ENCODE results near the gene PPP1R9A. TPM values are rescaled to one million over a fixed set of nuclear protein-coding genes. Genes with fewer than 3 reads are reported as not detected.

The PPP1R9A gene
- total RNA-seq, 4 donors from 2014 or later = 21.0 to 48.4 (median 31.6) TPM

GRCh38 chr7:95126053-95126709, 218.8 kb downstream of the PPP1R9A start:
- Histone ChIP-seq H3K36me3 (no peaks in the 10 kb centered on the region), H3K4me3 (no peak overlapping the region), H3K27me3 (no peaks in the 10 kb centered on the region), H3K27ac (no peak overlapping the region), H3K9me3 (no peaks in the 10 kb centered on the region), H3K4me1 (no peaks in the 10 kb centered on the region)
- no peak for TF ChIP-seq EP300 (IDR thresholded peaks at IDR 0.05)
- TF ChIP-seq CTCF (IDR thresholded peaks at IDR 0.05) = no peak
- ATAC-seq = no peak
- WGBS, 2 donors (ENCODE audit: low coverage in 1 of 2) = 56 to 81% methylated on average over 2 of the region's 2 CpGs

GRCh38 chr7:95132500-95132899, 225.1 kb downstream of the PPP1R9A start:
- 86 to 94% methylated on average over 5 to 6 of the region's 11 CpGs for WGBS, 2 donors (ENCODE audit: low coverage in 1 of 2)
- no peaks in the 10 kb centered on the region for H3K9me3 ChIP-seq
- no peak overlapping the region for H3K4me3 ChIP-seq
- H3K4me1 ChIP-seq = no peaks in the 10 kb centered on the region
- H3K27ac ChIP-seq = no peak overlapping the region
- no peaks in the 10 kb centered on the region for H3K27me3 ChIP-seq
- no peak for ATAC-seq
- TF ChIP-seq POLR2A (IDR thresholded peaks at IDR 0.05) (no peak), POLR2AphosphoS5 (IDR thresholded peaks at IDR 0.05) (no peak), CTCF (IDR thresholded peaks at IDR 0.05) (no peak), EP300 (IDR thresholded peaks at IDR 0.05) (no peak)
- H3K36me3 ChIP-seq = no peaks in the 10 kb centered on the region

GRCh38 chr7:95139922-95140321, 232.5 kb downstream of the PPP1R9A start:
- H3K9me3 ChIP-seq = no peaks in the 10 kb centered on the region
- TF ChIP-seq POLR2A (IDR thresholded peaks at IDR 0.05) = no peak
- TF ChIP-seq POLR2AphosphoS5 (IDR thresholded peaks at IDR 0.05) = no peak
- TF ChIP-seq CTCF (IDR thresholded peaks at IDR 0.05) = no peak
- no peak for TF ChIP-seq EP300 (IDR thresholded peaks at IDR 0.05)
- no peak overlapping the region for H3K4me3 ChIP-seq
- H3K27ac ChIP-seq = no peak overlapping the region
- ATAC-seq = no peak
- H3K36me3 ChIP-seq = no peaks in the 10 kb centered on the region
- H3K27me3 ChIP-seq = no peaks in the 10 kb centered on the region
- H3K4me1 ChIP-seq = no peaks in the 10 kb centered on the region
- 58 to 100% methylated on average over 1 of the region's 1 CpG for WGBS, 2 donors (ENCODE audit: low coverage in 1 of 2)

- no peak for ATAC-seq
These were observed 234.4 kb downstream of the PPP1R9A start for GRCh38 chr7:95141755-95142154.

More at GRCh38 chr7:95141755-95142154, 234.4 kb downstream of the PPP1R9A start:
- Histone ChIP-seq H3K27ac (no peak overlapping the region), H3K4me1 (no peaks in the 10 kb centered on the region), H3K4me3 (no peak overlapping the region), H3K9me3 (no peaks in the 10 kb centered on the region), H3K36me3 (no peaks in the 10 kb centered on the region), H3K27me3 (no peaks in the 10 kb centered on the region)
- WGBS, 2 donors (ENCODE audit: low coverage in 1 of 2) = 71 to 92% methylated on average over 2 of the region's 2 CpGs
- TF ChIP-seq EP300 (IDR thresholded peaks at IDR 0.05) = no peak
- no peak for TF ChIP-seq POLR2AphosphoS5 (IDR thresholded peaks at IDR 0.05)
- TF ChIP-seq CTCF (IDR thresholded peaks at IDR 0.05) = no peak
- TF ChIP-seq POLR2A (IDR thresholded peaks at IDR 0.05) = no peak

All from gastroesophageal sphincter (tissue), 4 donors.